PC-9 (cell line): ENCODE data around the gene CSE1L.

Source experiments
- EZH2 ChIP-seq: fragments of 200-600 bp; sonication (generic); IDR thresholded peaks from 2 replicates; pipeline ENCODE4 v1.8.0; 2017; ENCODE audit warnings: antibody characterized with exemption, low read depth
- TF ChIP-seq, protein P1 (sequence below): fragments of 200-600 bp; sonication (generic); conservative IDR thresholded peaks from 2 replicates; pipeline ENCODE4 v1.6.1; 2017; ENCODE audit warnings: mixed run types, antibody characterized with exemption, mild to moderate bottlenecking, moderate library complexity

DNA sequence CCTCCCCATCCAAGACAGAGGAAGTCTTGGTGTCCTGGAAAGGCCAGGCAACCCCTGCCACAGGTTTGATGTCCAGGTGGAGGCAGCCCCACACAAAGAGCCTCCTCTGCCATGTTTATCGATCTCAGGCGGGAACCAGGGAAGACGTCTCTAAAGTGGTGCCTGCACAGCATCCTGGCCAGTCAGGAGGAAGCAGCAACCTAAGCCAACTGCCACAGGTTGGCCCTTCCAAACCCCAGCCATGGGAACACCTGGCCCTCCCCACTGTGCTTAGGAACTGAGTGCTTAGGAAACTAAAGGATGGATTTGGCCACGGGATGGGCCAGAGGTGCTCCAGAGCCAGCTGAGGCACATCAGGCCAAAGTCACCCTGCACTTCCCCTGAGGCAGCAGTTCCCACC is 56.9 kb downstream of the CSE1L start:
- TF ChIP-seq, protein P1, sequence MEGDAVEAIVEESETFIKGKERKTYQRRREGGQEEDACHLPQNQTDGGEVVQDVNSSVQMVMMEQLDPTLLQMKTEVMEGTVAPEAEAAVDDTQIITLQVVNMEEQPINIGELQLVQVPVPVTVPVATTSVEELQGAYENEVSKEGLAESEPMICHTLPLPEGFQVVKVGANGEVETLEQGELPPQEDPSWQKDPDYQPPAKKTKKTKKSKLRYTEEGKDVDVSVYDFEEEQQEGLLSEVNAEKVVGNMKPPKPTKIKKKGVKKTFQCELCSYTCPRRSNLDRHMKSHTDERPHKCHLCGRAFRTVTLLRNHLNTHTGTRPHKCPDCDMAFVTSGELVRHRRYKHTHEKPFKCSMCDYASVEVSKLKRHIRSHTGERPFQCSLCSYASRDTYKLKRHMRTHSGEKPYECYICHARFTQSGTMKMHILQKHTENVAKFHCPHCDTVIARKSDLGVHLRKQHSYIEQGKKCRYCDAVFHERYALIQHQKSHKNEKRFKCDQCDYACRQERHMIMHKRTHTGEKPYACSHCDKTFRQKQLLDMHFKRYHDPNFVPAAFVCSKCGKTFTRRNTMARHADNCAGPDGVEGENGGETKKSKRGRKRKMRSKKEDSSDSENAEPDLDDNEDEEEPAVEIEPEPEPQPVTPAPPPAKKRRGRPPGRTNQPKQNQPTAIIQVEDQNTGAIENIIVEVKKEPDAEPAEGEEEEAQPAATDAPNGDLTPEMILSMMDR: no peak
- TF ChIP-seq EZH2: no peak
